CD4-positive, alpha-beta T cell (primary cell): Measurements from ENCODE around the gene ALOX5AP. TPM values are rescaled to one million over a fixed set of nuclear protein-coding genes. Genes with fewer than 3 reads are reported as not detected.

Source experiments
- ATAC-seq: fragments of 200-7000 bp; cut with Tn5 transposase; one replicate; pipeline ENCODE4 v1.10.0; 2022; ENCODE audit warnings: mild to moderate bottlenecking; ENCODE audit not compliant: poor library complexity
- CTCF ChIA-PET: fragments of 350-600 bp; sonication (Branson Sonifier 250); formaldehyde crosslinking; loops from one replicate; lab custom pipeline; 2021; ENCODE audit warnings: antibody characterized with exemption, inconsistent platforms; lab: Charles Lee
- POLR2A ChIA-PET: fragments of 350-600 bp; sonication (Branson Sonifier 250); formaldehyde crosslinking; loops from one replicate; lab custom pipeline; 2021; ENCODE audit warnings: antibody characterized with exemption, inconsistent platforms; lab: Charles Lee
- DNase-seq, 14 experiments: peaks; one replicate each; pipeline ENCODE4 v3.0.0-alpha.2; 2013 to 2020; ENCODE audit warnings: mixed read lengths in 2 of 14
- H3K27ac ChIP-seq, 2 donors: one replicate each; pipeline versions ENCODE4 v1.5.1 to v1.7.0; 2013; ENCODE audit warnings: low read length in 2 of 2, low read depth in 1 of 2, mild to moderate bottlenecking in 1 of 2
- H3K27me3 ChIP-seq, 2 experiments: 1 replicate in 1 of 2; 2 replicates in 1 of 2; pipeline versions ENCODE4 v1.6.1 to v1.7.0; 2013; ENCODE audit warnings: low read length in 2 of 2, control low read depth in 1 of 2, mild to moderate bottlenecking in 1 of 2, moderate library complexity in 1 of 2; ENCODE audit not compliant: insufficient read depth in 2 of 2, control insufficient read depth in 1 of 2
- H3K36me3 ChIP-seq: one replicate; pipeline ENCODE4 v1.6.1; 2013; ENCODE audit warnings: low read length, control low read depth; ENCODE audit not compliant: insufficient read depth
- H3K4me1 ChIP-seq: one replicate; pipeline ENCODE4 v1.6.1; 2013; ENCODE audit warnings: low read length, control low read depth; ENCODE audit not compliant: insufficient read depth
- H3K4me3 ChIP-seq: one replicate; pipeline ENCODE4 v1.5.1; 2013; ENCODE audit warnings: mild to moderate bottlenecking, low read length, moderate library complexity
- H3K9me3 ChIP-seq, 2 experiments: 1 replicate in 1 of 2; 2 replicates in 1 of 2; pipeline versions ENCODE4 v1.6.1 to v1.7.0; 2013; ENCODE audit warnings: low read length in 2 of 2, mild to moderate bottlenecking in 2 of 2, control low read depth in 1 of 2, moderate library complexity in 1 of 2; ENCODE audit not compliant: control insufficient read depth in 1 of 2, insufficient read depth in 1 of 2
- H3K27ac Mint-ChIP-seq: one replicate; pipeline ENCODE4 v1.8.0; 2020; ENCODE audit warnings: mixed read lengths
- H3K27me3 Mint-ChIP-seq: one replicate; pipeline ENCODE4 v1.8.0; 2021; ENCODE audit warnings: mixed read lengths
- H3K36me3 Mint-ChIP-seq: one replicate; pipeline ENCODE4 v1.8.0; 2021; ENCODE audit warnings: low read depth, mixed read lengths
- H3K4me1 Mint-ChIP-seq: one replicate; pipeline ENCODE4 v1.8.0; 2021; ENCODE audit warnings: low read depth, mixed read lengths
- H3K4me3 Mint-ChIP-seq: one replicate; pipeline ENCODE4 v1.8.0; 2020; ENCODE audit warnings: mild to moderate bottlenecking, mixed read lengths
- H3K9me3 Mint-ChIP-seq: one replicate; pipeline ENCODE4 v1.8.0; 2020; ENCODE audit warnings: mixed read lengths
- intact Hi-C, 2 experiments: fragments of 100-400 bp; cut with DNase I in 1 of 2; cut with micrococcal nuclease in 1 of 2; formaldehyde crosslinking; loops; one replicate each; pipeline versions ENCODE4 v1.15.1 to v1.9.0; 2023 to 2025; cut with DNase I, micrococcal nuclease
- total RNA-seq, 174 experiments: library from RNA in 2 of 174; stranded (reverse) in 2 of 174; gene quantifications; one replicate each; pipeline ENCODE4 v1.2.3 and lab custom pipeline; 2021 to 2026
- TF ChIP-seq, protein P1 (sequence below): fragments of 200-600 bp; IDR thresholded peaks from one replicate; pipeline ENCODE4 v1.8.0; 2022; ENCODE audit warnings: antibody characterized with exemption, mild to moderate bottlenecking

The ALOX5AP gene
- total RNA-seq, 2 experiments from 2014 or later, result 16.5 to 19.0 TPM

DNA sequence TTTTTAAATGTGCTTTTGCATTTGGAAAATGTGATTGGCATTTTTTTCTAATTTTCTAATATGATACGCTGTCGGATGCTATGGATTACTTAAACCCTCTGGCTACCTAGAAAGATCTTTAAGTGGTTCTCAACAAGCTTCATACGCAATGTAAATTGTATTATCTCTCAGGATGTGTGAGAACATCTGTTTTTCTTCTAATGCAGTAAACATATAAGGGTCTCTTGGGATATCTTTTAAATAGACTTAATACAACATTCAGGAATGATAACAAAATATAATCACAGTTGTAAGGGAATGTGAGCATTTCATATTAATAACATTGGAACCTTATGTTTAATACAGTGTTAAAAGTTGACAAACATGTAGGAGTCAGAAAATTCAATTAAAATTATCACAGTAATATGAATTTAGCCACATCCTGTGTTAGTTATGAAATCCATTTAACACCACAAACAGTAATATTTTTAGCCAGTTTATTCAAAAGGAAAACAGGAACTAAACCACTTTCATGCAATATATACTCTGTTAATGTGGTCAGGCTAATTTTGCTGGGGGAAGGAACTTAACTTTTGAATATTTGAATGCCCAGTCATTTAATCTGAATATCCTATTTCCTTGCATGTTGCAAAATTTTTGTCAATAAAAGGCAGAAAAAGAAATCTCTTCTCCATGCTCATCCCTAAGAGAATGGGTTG, 15.0 kb upstream of the ALOX5AP start:
- Histone ChIP-seq H3K4me1 (peaks cover under 1% of the 10 kb centered on the region), H3K27me3 (no peaks in the 10 kb centered on the region), H3K36me3 (no peaks in the 10 kb centered on the region), H3K4me3 (no peak overlapping the region), H3K9me3 (no peaks in the 10 kb centered on the region), H3K27ac (no peak overlapping the region)
- H3K27ac Mint-ChIP-seq, result no peak overlapping the region
- intact Hi-C loops, result no loop called here
- H3K4me1 Mint-ChIP-seq, result no peaks in the 10 kb centered on the region
- H3K9me3 Mint-ChIP-seq, result no peaks in the 10 kb centered on the region
- no peaks in the 10 kb centered on the region for H3K27me3 Mint-ChIP-seq
- no peak overlapping the region for H3K4me3 Mint-ChIP-seq
- no peak for ATAC-seq
- TF ChIP-seq, protein P1, sequence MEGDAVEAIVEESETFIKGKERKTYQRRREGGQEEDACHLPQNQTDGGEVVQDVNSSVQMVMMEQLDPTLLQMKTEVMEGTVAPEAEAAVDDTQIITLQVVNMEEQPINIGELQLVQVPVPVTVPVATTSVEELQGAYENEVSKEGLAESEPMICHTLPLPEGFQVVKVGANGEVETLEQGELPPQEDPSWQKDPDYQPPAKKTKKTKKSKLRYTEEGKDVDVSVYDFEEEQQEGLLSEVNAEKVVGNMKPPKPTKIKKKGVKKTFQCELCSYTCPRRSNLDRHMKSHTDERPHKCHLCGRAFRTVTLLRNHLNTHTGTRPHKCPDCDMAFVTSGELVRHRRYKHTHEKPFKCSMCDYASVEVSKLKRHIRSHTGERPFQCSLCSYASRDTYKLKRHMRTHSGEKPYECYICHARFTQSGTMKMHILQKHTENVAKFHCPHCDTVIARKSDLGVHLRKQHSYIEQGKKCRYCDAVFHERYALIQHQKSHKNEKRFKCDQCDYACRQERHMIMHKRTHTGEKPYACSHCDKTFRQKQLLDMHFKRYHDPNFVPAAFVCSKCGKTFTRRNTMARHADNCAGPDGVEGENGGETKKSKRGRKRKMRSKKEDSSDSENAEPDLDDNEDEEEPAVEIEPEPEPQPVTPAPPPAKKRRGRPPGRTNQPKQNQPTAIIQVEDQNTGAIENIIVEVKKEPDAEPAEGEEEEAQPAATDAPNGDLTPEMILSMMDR, result no peak
- no peaks in the 10 kb centered on the region for H3K36me3 Mint-ChIP-seq
- ChIA-PET CTCF (no interaction called here), POLR2A (interaction anchor here (0.9 to 1.0 kb wide), 2 partner anchors 13 to 18 kb away, joined by 3 read pairs; no protein-coding TSS in a partner anchor)
- peak in 1 of 14 experiments; percentile 34 for DNase-seq

DNA sequence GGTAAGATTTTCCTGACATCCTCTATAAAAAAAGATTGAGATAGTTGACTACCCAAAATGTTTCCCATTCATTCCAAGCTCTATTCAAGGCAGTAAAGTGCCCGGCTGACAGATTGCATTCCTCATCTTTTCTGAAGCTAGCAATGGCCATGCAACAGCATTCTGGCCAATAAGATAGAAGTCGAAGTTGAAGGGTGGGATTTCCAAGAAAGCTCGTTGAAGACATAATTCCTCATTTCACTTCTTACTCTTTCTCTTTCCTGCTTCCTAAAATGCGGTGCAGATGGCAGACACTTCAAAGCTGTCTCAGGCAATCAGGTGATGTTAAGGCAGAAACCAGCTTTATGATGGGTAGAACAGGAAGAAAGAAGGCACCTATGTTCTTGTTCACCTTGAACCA, 13.4 kb upstream of the ALOX5AP start:
- ChIA-PET POLR2A (interaction anchor here (1.2 kb wide), 1 partner anchor 104 kb away, joined by 3 read pairs; the partner anchor contains the start of gene USPL1), CTCF (no interaction called here)
- no peaks in the 10 kb centered on the region for H3K36me3 Mint-ChIP-seq
- Histone ChIP-seq H3K4me3 (no peak overlapping the region), H3K27me3 (no peaks in the 10 kb centered on the region), H3K27ac (no peak overlapping the region), H3K4me1 (no peaks in the 10 kb centered on the region), H3K9me3 (no peaks in the 10 kb centered on the region), H3K36me3 (no peaks in the 10 kb centered on the region)
- H3K9me3 Mint-ChIP-seq, result no peaks in the 10 kb centered on the region
- intact Hi-C loops, result no loop called here
- TF ChIP-seq, protein P1, result no peak
- ATAC-seq (no peak), DNase-seq (no peak)
- H3K27ac Mint-ChIP-seq, result no peak overlapping the region
- H3K27me3 Mint-ChIP-seq, result no peaks in the 10 kb centered on the region
- H3K4me1 Mint-ChIP-seq, result no peaks in the 10 kb centered on the region
- H3K4me3 Mint-ChIP-seq, result no peak overlapping the region

DNA sequence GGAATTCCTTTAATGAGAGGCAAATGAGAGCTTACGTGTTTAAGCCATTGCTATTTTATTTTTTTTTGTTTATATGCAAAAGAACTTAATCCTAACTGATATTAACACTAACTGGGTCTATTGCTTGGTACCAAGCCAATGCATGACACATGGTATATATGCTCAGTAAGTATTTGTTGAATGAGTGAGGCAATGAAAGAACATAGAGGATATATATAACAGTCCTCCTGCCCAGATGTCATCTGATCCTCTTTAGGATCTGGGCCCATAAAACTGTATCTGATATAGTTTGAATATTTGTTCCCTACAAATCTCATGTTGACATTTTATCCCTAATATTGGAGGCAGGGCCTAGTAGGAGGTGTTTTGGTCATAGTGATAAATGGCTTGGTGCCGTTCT, 13.0 kb upstream of the ALOX5AP start:
- Mint-ChIP-seq H3K4me1 (no peaks in the 10 kb centered on the region), H3K4me3 (no peak overlapping the region), H3K9me3 (no peaks in the 10 kb centered on the region), H3K27me3 (no peaks in the 10 kb centered on the region), H3K27ac (no peak overlapping the region), H3K36me3 (no peaks in the 10 kb centered on the region)
- TF ChIP-seq, protein P1, result no peak
- ChIA-PET POLR2A (interaction anchor here (1.2 kb wide), 1 partner anchor 105 kb away, joined by 3 read pairs; the partner anchor contains the start of gene USPL1), CTCF (no interaction called here)
- DNase-seq (no peak), ATAC-seq (no peak)
- Histone ChIP-seq H3K4me3 (no peak overlapping the region), H3K27me3 (no peaks in the 10 kb centered on the region), H3K4me1 (no peaks in the 10 kb centered on the region), H3K27ac (no peak overlapping the region), H3K9me3 (no peaks in the 10 kb centered on the region), H3K36me3 (no peaks in the 10 kb centered on the region)
- intact Hi-C loops, result no loop called here
